GM23248 (cell line): ENCODE data around the gene NR3C2.

Experiments used
- EZH2 ChIP-seq: fragments of 200-600 bp; sonication (generic); IDR thresholded peaks from 2 replicates; pipeline ENCODE4 v1.6.1; 2018; ENCODE audit warnings: antibody characterized with exemption, mild to moderate bottlenecking; ENCODE audit not compliant: insufficient read depth, poor library complexity, severe bottlenecking
- EZH2phosphoT487 ChIP-seq: fragments of 200-600 bp; sonication (generic); IDR thresholded peaks from 2 replicates; pipeline ENCODE4 v1.6.1; 2018; ENCODE audit warnings: antibody characterized with exemption, moderate library complexity, mild to moderate bottlenecking, low read depth; ENCODE audit not compliant: insufficient read depth

DNA sequence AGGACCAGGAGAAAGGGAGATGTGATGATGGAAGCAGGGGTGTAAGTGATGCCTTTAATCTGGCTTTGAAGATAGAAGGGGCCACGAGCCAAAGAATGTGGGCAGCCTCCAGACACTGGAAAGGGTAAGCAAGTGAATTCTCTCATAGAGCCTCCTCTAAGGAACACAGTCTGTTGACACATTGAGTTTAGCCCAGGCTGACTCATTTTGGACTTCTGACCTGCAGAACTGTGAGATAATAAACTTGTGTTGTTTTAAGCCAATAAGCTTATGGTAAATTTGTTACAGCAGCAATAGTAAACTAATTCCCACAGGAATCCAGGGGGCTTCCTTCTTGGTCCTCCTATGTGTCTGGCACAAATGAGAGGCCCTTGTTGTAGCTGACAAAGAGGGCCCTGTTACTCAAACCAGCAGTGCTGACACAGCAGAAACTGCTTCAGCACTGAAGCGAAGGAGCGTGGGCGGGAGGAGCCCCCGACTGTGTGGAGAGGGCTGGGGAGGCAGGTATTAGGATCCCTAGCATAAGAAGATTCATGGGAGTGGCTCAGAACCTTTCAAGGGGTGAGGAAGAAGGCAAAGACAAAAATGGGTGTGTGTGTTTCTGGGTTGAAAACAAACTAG is 268.7 kb downstream of the NR3C2 start:
- TF ChIP-seq EZH2 (no peak), EZH2phosphoT487 (no peak)
